Gastroesophageal sphincter (tissue), 4 donors: ENCODE measurements around the gene C12orf42. TPM values are rescaled to one million over a fixed set of nuclear protein-coding genes. Genes with fewer than 3 reads are reported as not detected.

ENCODE experiments used
- ATAC-seq: fragments of 150-250 bp; one replicate; pipeline ENCODE4 v1.9.1; 2016; ENCODE audit warnings: mild to moderate bottlenecking, moderate library complexity
- H3K27ac ChIP-seq, 4 donors: fragments of 200-600 bp; sonication (generic) in 3 of 4; 1 replicate in 3 of 4; 2 replicates in 1 of 4; pipeline ENCODE4 v1.5.1; 2016 to 2019
- H3K27me3 ChIP-seq: fragments of 200-600 bp; sonication (generic); one replicate; pipeline ENCODE4 v1.5.1; 2019
- H3K36me3 ChIP-seq, 2 donors: fragments of 200-600 bp; sonication (generic); one replicate each; pipeline ENCODE4 v1.5.1; 2019; ENCODE audit warnings: control low read depth in 1 of 2
- H3K4me1 ChIP-seq, 3 donors: fragments of 200-600 bp; sonication (generic); 1 replicate in 2 of 3; 2 replicates in 1 of 3; pipeline ENCODE4 v1.5.1; 2016 to 2019; ENCODE audit warnings: control low read depth in 2 of 3
- H3K4me3 ChIP-seq, 2 donors: fragments of 200-600 bp; sonication (generic); one replicate each; pipeline ENCODE4 v1.5.1; 2019; ENCODE audit warnings: mild to moderate bottlenecking in 1 of 2, moderate library complexity in 1 of 2
- H3K9me3 ChIP-seq, 3 donors: fragments of 200-600 bp; sonication (generic); one replicate each; pipeline ENCODE4 v1.5.1; 2017 to 2019; ENCODE audit warnings: control low read depth in 2 of 3
- CTCF ChIP-seq, 4 experiments: fragments of 200-600 bp in 2 of 4; fragments of 450-650 bp in 2 of 4; sonication (generic) in 1 of 4; IDR thresholded peaks; one replicate each; pipeline ENCODE4 v1.5.1; 2017 to 2019; ENCODE audit warnings: antibody characterized with exemption in 4 of 4, mild to moderate bottlenecking in 2 of 4, moderate library complexity in 2 of 4
- EP300 ChIP-seq: sonication (generic); formaldehyde crosslinking; IDR thresholded peaks from one replicate; pipeline ENCODE4 v1.6.1; 2017; ENCODE audit warnings: antibody characterized with exemption, mild to moderate bottlenecking
- POLR2A ChIP-seq, 2 donors: fragments of 450-650 bp; IDR thresholded peaks; one replicate each; pipeline ENCODE4 v1.6.1; 2017; ENCODE audit warnings: antibody characterized with exemption in 2 of 2, mild to moderate bottlenecking in 2 of 2, moderate library complexity in 1 of 2
- POLR2AphosphoS5 ChIP-seq: sonication (generic); formaldehyde crosslinking; IDR thresholded peaks from one replicate; pipeline ENCODE4 v1.6.1; 2017; ENCODE audit warnings: antibody characterized with exemption
- WGBS, 2 donors: methylation state at CpG; one replicate each; pipeline ENCODE4 v1.1.5; 2018; ENCODE audit warnings: low coverage in 1 of 2; 5-methylcytosine and 5-hydroxymethylcytosine counted together
- total RNA-seq, 4 donors: library from RNA; depleted of rRNA; stranded (reverse); fragments of >200 nt; gene quantifications; one replicate each; pipeline ENCODE4 v1.1.0, GENCODE V29; 2016

The C12orf42 gene
- total RNA-seq, 4 donors from 2014 or later, result not detected

GRCh38 chr12:103312742-103313354 lies 182.9 kb downstream of the C12orf42 start:
- peaks cover 0 to 11% (median 0%) of the 10 kb centered on the region in 3 donors for H3K9me3 ChIP-seq
- H3K27me3 ChIP-seq, result no peaks in the 10 kb centered on the region
- no peak for TF ChIP-seq EP300
- TF ChIP-seq POLR2A (IDR thresholded peaks at IDR 0.05), result no peak
- no peak for TF ChIP-seq POLR2AphosphoS5
- TF ChIP-seq CTCF (IDR thresholded peaks at IDR 0.05), result no peak
- no peaks in the 10 kb centered on the region for H3K4me1 ChIP-seq
- no peak overlapping the region for H3K27ac ChIP-seq
- no peaks in the 10 kb centered on the region for H3K36me3 ChIP-seq
- 78 to 81% methylated on average over 3 of the region's 3 CpGs for WGBS, 2 donors
- ATAC-seq, result no peak
- H3K4me3 ChIP-seq, result no peak overlapping the region

- 63 to 67% methylated on average over 3 to 5 of the region's 5 CpGs for WGBS, 2 donors
- no peaks in the 10 kb centered on the region for H3K4me1 ChIP-seq
- H3K27ac ChIP-seq, result no peak overlapping the region
- H3K9me3 ChIP-seq, result no peaks in the 10 kb centered on the region
- ATAC-seq, result no peak
- no peaks in the 10 kb centered on the region for H3K36me3 ChIP-seq
- TF ChIP-seq CTCF (IDR thresholded peaks at IDR 0.05) (no peak), POLR2AphosphoS5 (no peak), POLR2A (IDR thresholded peaks at IDR 0.05) (no peak), EP300 (no peak)
- no peaks in the 10 kb centered on the region for H3K27me3 ChIP-seq
- H3K4me3 ChIP-seq, result no peak overlapping the region
Observed at GRCh38 chr12:103310546-103311270, 185.1 kb downstream of the C12orf42 start.

- no peaks in the 10 kb centered on the region for H3K9me3 ChIP-seq
- TF ChIP-seq POLR2AphosphoS5 (no peak), CTCF (IDR thresholded peaks at IDR 0.05) (no peak)
Observed at GRCh38 chr12:103308396-103308795, 187.4 kb downstream of the C12orf42 start.

GRCh38 chr12:103303484-103303883 lies 192.3 kb downstream of the C12orf42 start:
- no peaks in the 10 kb centered on the region for H3K9me3 ChIP-seq
- no peak overlapping the region for H3K27ac ChIP-seq
- H3K4me1 ChIP-seq, result no peaks in the 10 kb centered on the region
- H3K36me3 ChIP-seq, result no peaks in the 10 kb centered on the region
- no peak for ATAC-seq
- peaks cover 20% of the 10 kb centered on the region for H3K27me3 ChIP-seq
- 80 to 94% methylated on average over 2 of the region's 2 CpGs for WGBS, 2 donors
- H3K4me3 ChIP-seq, result no peak overlapping the region
- TF ChIP-seq EP300 (no peak), POLR2AphosphoS5 (no peak), CTCF (IDR thresholded peaks at IDR 0.05) (no peak), POLR2A (IDR thresholded peaks at IDR 0.05) (no peak)

More at GRCh38 chr12:103308396-103308795, 187.4 kb downstream of the C12orf42 start:
- no peaks in the 10 kb centered on the region for H3K36me3 ChIP-seq
- H3K4me3 ChIP-seq, result no peak overlapping the region
- H3K4me1 ChIP-seq, result no peaks in the 10 kb centered on the region
- H3K27me3 ChIP-seq, result no peaks in the 10 kb centered on the region
- H3K27ac ChIP-seq, result no peak overlapping the region
- 67 to 70% methylated on average over 1 of the region's 1 CpG for WGBS, 2 donors
- ATAC-seq, result no peak
